H1 (cell line): Measurements from ENCODE around the gene SLC6A3. TPM values are rescaled to one million over a fixed set of nuclear protein-coding genes. Genes with fewer than 3 reads are reported as not detected.

Experiments
- BACH1 ChIP-seq: IDR thresholded peaks from 2 replicates; pipeline ENCODE4 v1.6.1; 2012; ENCODE audit warnings: low read length, improper control_type of control experiment
- CHD7 ChIP-seq: fragments of 300-600 bp; sonication (generic); IDR thresholded peaks from 2 replicates; pipeline ENCODE4 v1.7.1; 2012; ENCODE audit warnings: low read length, moderate library complexity, mild to moderate bottlenecking, inconsistent platforms; ENCODE audit not compliant: insufficient replicate concordance
- CREB1 ChIP-seq: IDR thresholded peaks from 2 replicates; pipeline ENCODE4 v1.6.1; 2012; ENCODE audit warnings: inconsistent platforms
- EGR1 ChIP-seq: IDR thresholded peaks from 2 replicates; pipeline ENCODE4 v1.6.1; 2011; ENCODE audit warnings: low read depth, low read length, borderline replicate concordance
- FOSL1 ChIP-seq: IDR thresholded peaks from 2 replicates; pipeline ENCODE4 v1.6.1; 2011; ENCODE audit warnings: mild to moderate bottlenecking, low read depth, low read length, moderate library complexity; ENCODE audit not compliant: insufficient read depth
- RAD21 ChIP-seq, 2 experiments: IDR thresholded peaks in 1 of 2; conservative IDR thresholded peaks in 1 of 2; 2 replicates each; pipeline ENCODE4 v1.6.1; 2011; ENCODE audit warnings: low read depth in 2 of 2, low read length in 2 of 2, improper control_type of control experiment in 1 of 2, inconsistent platforms in 1 of 2, mild to moderate bottlenecking in 1 of 2, moderate library complexity in 1 of 2
- RNF2 ChIP-seq: fragments of 200-900, 300-1000 bp; sonication (generic); IDR thresholded peaks from 2 replicates; pipeline ENCODE4 v1.7.1; 2016; ENCODE audit warnings: borderline replicate concordance, low read depth, mild to moderate bottlenecking, antibody characterized with exemption, low read length; ENCODE audit not compliant: poor library complexity, severe bottlenecking; ENCODE audit errors: missing control alignments
- SP4 ChIP-seq: IDR thresholded peaks from 2 replicates; pipeline ENCODE4 v1.6.1; 2012; ENCODE audit warnings: low read length, inconsistent platforms
- polyA plus RNA-seq, 7 experiments: library from polyadenylated mRNA; depleted of rRNA in 3 of 7; stranded (reverse) in 5 of 7; unstranded in 2 of 7; fragments of >200 nt in 5 of 7; fragments of 200-250 nt in 2 of 7; gene quantifications; 1 replicate in 5 of 7; 2 replicates in 1 of 7; 4 replicates in 1 of 7; pipeline versions ENCODE4 v1.2.1 to v1.2.3, GENCODE V29; 2011 to 2013; ENCODE audit warnings: missing spikeins in 2 of 7, mixed read lengths in 2 of 7
- total RNA-seq: library from RNA; stranded (reverse); fragmentation: NEBNext Ultra II Directional; extraction: Animal tissue kit (Norgen Biotek cat#: 25700); gene quantifications from 2 replicates; pipeline ENCODE4 v1.2.1, GENCODE V29; 2021
- TF ChIP-seq, protein P1 (sequence below): IDR thresholded peaks from 2 replicates; pipeline ENCODE4 v1.6.1; 2012; ENCODE audit warnings: inconsistent platforms

The SLC6A3 gene
- total and polyA plus RNA-seq, 2 of the 8 experiments (the other 6 are each of a cell fraction or from before 2014, with no cell fraction given) = 0.48 to 0.91 TPM

- TF ChIP-seq CHD7 (no peak), EGR1 (no peak), SP4 (no peak), CREB1 (no peak), BACH1 (no peak), RNF2 (no peak), RAD21 (IDR thresholded peaks at IDR 0.05 in 1 of 2, conservative IDR thresholded peaks at IDR 0.05 in 1 of 2; ENCODE audit: low read depth in 2 of 2, low read length in 2 of 2) (no peak), FOSL1 (no peak)
- TF ChIP-seq, protein P1, sequence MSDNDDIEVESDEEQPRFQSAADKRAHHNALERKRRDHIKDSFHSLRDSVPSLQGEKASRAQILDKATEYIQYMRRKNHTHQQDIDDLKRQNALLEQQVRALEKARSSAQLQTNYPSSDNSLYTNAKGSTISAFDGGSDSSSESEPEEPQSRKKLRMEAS = no peak
Observed at GRCh38 chr5:1357946-1358725, 87.1 kb downstream of the SLC6A3 start (continued).
